ENCODE results near the gene SGO2. TPM values are rescaled to one million over a fixed set of nuclear protein-coding genes. Genes with fewer than 3 reads are reported as not detected.

Gene SGO2
- total and polyA plus RNA-seq, 10 of the 15 experiments (the other 5 are each of a cell fraction or from before 2014, with no cell fraction given): 15.8 to 55.2 (median 24.3) TPM

DNA sequence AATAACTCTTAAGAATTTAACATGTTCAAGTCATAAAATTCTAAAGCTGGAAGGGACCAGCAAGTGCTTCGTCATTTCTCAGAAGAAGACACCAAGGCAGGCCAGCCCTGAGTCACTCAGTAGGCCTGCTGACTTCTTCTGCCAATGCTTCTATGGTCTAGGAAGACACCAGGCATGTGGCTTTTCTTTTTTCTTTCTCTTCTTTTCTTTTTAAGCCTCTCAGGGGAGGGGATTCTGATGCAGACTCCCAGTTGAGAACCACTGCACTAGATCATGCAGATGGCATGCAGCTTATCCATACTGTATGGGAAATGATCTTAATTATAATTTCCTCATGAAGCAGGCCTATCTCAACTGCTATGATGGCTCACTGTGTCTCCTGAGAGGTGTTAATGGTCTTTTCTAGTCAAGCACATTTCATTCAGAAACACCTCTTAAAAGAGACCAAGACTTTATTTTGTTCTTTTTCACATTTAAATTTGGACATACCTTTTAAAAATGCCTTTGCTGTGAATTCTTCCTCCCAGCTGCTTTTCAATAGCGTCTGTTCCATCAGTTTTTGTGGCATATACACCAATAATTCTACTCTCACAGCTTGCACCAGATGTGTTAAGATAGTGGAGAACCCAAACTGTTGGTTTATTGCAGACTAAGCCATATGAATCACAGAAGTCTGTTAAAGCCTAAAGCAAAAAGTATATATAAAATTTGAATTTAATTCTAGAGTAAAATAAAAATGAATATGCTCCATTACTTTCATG is 27.4 kb upstream of the SGO2 start (continued):
- TF ChIP-seq JUND (IDR thresholded peaks at IDR 0.05; ENCODE audit: low read depth, low read length): no peak

DNA sequence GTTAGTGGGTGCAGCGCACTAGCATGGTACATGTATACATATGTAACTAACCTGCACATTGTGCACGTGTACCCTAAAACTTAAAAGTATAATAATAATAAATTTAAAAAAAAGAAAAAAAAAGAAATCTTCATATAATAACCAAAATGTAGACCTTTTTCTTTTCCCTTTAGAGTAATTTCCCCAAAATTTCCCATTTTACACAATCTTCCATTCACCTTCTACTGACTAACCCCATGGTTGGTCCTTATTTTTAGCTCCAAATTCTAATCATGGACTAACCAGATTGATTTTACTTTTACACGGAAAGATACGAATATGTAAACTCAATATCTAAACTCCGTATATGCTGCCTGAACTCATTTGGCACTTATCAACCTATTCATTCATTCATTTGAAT is 23.8 kb upstream of the SGO2 start:
- Histone ChIP-seq H3K27ac (ENCODE audit: control insufficient read depth, insufficient read depth) (no peak overlapping the region), H4K20me1 (ENCODE audit: control insufficient read depth, insufficient read depth) (no peaks in the 10 kb centered on the region), H3K36me3 (ENCODE audit: control insufficient read depth in 2 of 2, insufficient read depth in 2 of 2, low read length in 1 of 2) (no peaks in the 10 kb centered on the region), H3K4me2 (ENCODE audit: control insufficient read depth, insufficient read depth) (no peak overlapping the region), H3K4me3 (no peak overlapping the region), H3K79me2 (ENCODE audit: control insufficient read depth, insufficient read depth, low read length) (no peaks in the 10 kb centered on the region), H2AFZ (ENCODE audit: control insufficient read depth, low read depth, low read length) (no peak overlapping the region), H3K9ac (ENCODE audit: control insufficient read depth, insufficient read depth, low read length) (no peak overlapping the region), H3K4me1 (ENCODE audit: control insufficient read depth, insufficient read depth, low read length) (no peaks in the 10 kb centered on the region), H3K27me3 (replicated peaks in 1 of 2; ENCODE audit: control insufficient read depth in 2 of 2, insufficient read depth in 2 of 2, low read length in 1 of 2) (no peaks in the 10 kb centered on the region), H3K9me3 (replicated peaks; ENCODE audit: control insufficient read depth, insufficient read depth, low read length) (no peaks in the 10 kb centered on the region)
- intact Hi-C loops (cut with micrococcal nuclease; ENCODE audit: unreplicated experiment) (no loop called here), in situ Hi-C loops (cut with MboI) (no loop called here)
- ChIA-PET RAD21 (ENCODE audit: unreplicated experiment) (no interaction called here), CTCF (interaction anchor here (1.1 to 1.7 kb wide), 2 partner anchors 8 to 19 kb away, joined by 4 read pairs; no protein-coding TSS in a partner anchor), SMC1A (ENCODE audit: uncharacterized antibody, unreplicated experiment) (interaction anchor here (0.7 to 1.0 kb wide), 3 partner anchors 9 to 18 kb away, joined by 3 read pairs; no protein-coding TSS in a partner anchor), POLR2A (interaction anchor here (0.6 kb wide), 1 partner anchor 16 kb away, joined by 3 read pairs; no protein-coding TSS in a partner anchor)
- DNase-seq (ENCODE audit: low read depth, low spot score) (no peak), ATAC-seq (no peak), FAIRE-seq (no peak)
- no TSS peak for BruUV-seq (replicated peaks)
- TF ChIP-seq PAX5 (IDR thresholded peaks at IDR 0.05; ENCODE audit: borderline replicate concordance, low read depth, low read length) (no peak), BCL11A (IDR thresholded peaks at IDR 0.05; ENCODE audit: low read depth, low read length) (no peak), SUZ12 (IDR thresholded peaks at IDR 0.05; ENCODE audit: unreplicated experiment) (no peak)
- TF ChIP-seq, protein P1, sequence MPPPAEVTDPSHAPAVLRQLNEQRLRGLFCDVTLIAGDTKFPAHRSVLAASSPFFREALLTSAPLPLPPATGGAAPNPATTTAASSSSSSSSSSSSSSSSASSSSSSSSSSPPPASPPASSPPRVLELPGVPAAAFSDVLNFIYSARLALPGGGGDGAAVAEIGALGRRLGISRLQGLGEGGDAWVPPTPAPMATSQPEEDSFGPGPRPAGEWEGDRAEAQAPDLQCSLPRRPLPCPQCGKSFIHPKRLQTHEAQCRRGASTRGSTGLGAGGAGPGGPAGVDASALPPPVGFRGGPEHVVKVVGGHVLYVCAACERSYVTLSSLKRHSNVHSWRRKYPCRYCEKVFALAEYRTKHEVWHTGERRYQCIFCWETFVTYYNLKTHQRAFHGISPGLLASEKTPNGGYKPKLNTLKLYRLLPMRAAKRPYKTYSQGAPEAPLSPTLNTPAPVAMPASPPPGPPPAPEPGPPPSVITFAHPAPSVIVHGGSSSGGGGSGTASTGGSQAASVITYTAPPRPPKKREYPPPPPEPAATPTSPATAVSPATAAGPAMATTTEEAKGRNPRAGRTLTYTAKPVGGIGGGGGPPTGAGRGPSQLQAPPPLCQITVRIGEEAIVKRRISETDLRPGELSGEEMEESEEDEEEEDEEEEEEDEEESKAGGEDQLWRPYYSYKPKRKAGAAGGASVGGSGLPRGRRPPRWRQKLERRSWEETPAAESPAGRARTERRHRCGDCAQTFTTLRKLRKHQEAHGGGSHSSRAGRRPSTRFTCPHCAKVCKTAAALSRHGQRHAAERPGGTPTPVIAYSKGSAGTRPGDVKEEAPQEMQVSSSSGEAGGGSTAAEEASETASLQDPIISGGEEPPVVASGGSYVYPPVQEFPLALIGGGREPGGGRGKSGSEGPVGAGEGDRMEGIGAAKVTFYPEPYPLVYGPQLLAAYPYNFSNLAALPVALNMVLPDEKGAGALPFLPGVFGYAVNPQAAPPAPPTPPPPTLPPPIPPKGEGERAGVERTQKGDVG (CRISPR knock-in tag; IDR thresholded peaks at IDR 0.05): no peak
- over 99% methylated on average over 5 of the region's 5 CpGs for WGBS (ENCODE audit: insufficient coverage, insufficient replicate concordance, low lambda C conversion rate, missing lambda C conversion rate)

Data from GM12878 (cell line).